HL-60/S4 (cell line): ENCODE measurements around the gene CHCHD10.

Experiments used
- in situ Hi-C: fragments of 300-500 bp; cut with MboI; formaldehyde crosslinking; loops from 2 replicates; pipeline ENCODE4 v1.14.3; 2022; ENCODE audit warnings: low sequenced_read_pairs

Gene CHCHD10

GRCh38 chr22:23787910-23788309 is 20.1 kb upstream of the CHCHD10 start:
- in situ Hi-C loops = no loop called here

GRCh38 chr22:23787600-23787896 is 19.8 kb upstream of the CHCHD10 start:
- in situ Hi-C loops = no loop called here

GRCh38 chr22:23786752-23787599 is 19.2 kb upstream of the CHCHD10 start, which contains the start of gene SMARCB1:
SMARCB1 (plus strand) TSS chr22:23786966; CDS start chr22:23787170, 204 bp downstream.
- in situ Hi-C loops = no loop called here

GRCh38 chr22:23786261-23786710 is 18.5 kb upstream of the CHCHD10 start:
- in situ Hi-C loops = no loop called here

GRCh38 chr22:23784215-23784732 is 16.5 kb upstream of the CHCHD10 start:
- in situ Hi-C loops = no loop called here

GRCh38 chr22:23783265-23784150 is 15.7 kb upstream of the CHCHD10 start:
- in situ Hi-C loops = no loop called here

- in situ Hi-C loops = no loop called here
Measured at GRCh38 chr22:23782703-23783102, 14.9 kb upstream of the CHCHD10 start.

- in situ Hi-C loops = no loop called here
Measured at GRCh38 chr22:23782252-23782651, 14.5 kb upstream of the CHCHD10 start.

GRCh38 chr22:23781511-23782183 is 13.9 kb upstream of the CHCHD10 start:
- in situ Hi-C loops = no loop called here

- in situ Hi-C loops = no loop called here
Measured at GRCh38 chr22:23781065-23781464, 13.3 kb upstream of the CHCHD10 start.

GRCh38 chr22:23780146-23780748 is 12.5 kb upstream of the CHCHD10 start:
- in situ Hi-C loops = no loop called here

- in situ Hi-C loops = no loop called here
Measured at GRCh38 chr22:23779731-23780130, 12.0 kb upstream of the CHCHD10 start.

GRCh38 chr22:23779083-23779482 is 11.3 kb upstream of the CHCHD10 start:
- in situ Hi-C loops = no loop called here

GRCh38 chr22:23778577-23778900 is 10.8 kb upstream of the CHCHD10 start:
- in situ Hi-C loops = no loop called here

- in situ Hi-C loops = no loop called here
Measured at GRCh38 chr22:23777776-23778576, 10.2 kb upstream of the CHCHD10 start.

GRCh38 chr22:23775779-23776375 is 8.1 kb upstream of the CHCHD10 start:
- in situ Hi-C loops = no loop called here

- in situ Hi-C loops = no loop called here
Measured at GRCh38 chr22:23774922-23775436, 7.2 kb upstream of the CHCHD10 start.

- in situ Hi-C loops = no loop called here
Measured at GRCh38 chr22:23774114-23774921, 6.5 kb upstream of the CHCHD10 start.
